ENCODE results near the gene ITGB1.

GRCh38 chr10:32971536-32972091 lies 13.6 kb upstream of the ITGB1 start:
- TF ChIP-seq RFX5 (IDR thresholded peaks at IDR 0.05; ENCODE audit: low read length) (no peak), GATA2 (CRISPR knock-in tag; IDR thresholded peaks at IDR 0.05) (no peak), USF2 (IDR thresholded peaks at IDR 0.05; ENCODE audit: borderline replicate concordance, low read depth, low read length) (no peak), CTCF (IDR thresholded peaks at IDR 0.05) (no peak)
